MM.1S (cell line): ENCODE results near the gene OMG.

Experiments used
- EZH2 ChIP-seq: fragments of 300-600 bp; sonication (generic); optimal IDR thresholded peaks from 2 replicates; pipeline ENCODE3; 2017; ENCODE audit warnings: low read depth, mild to moderate bottlenecking, antibody characterized with exemption, low read length, mixed read lengths
- EZH2phosphoT487 ChIP-seq: fragments of 300-600 bp; sonication (generic); IDR thresholded peaks from 2 replicates; pipeline ENCODE4 v1.6.1; 2018; ENCODE audit warnings: antibody characterized with exemption, low read length
- TF ChIP-seq, protein P1 (sequence below): fragments of 300-600 bp; sonication (generic); IDR thresholded peaks from 2 replicates; pipeline ENCODE4 v1.5.1; 2016; ENCODE audit warnings: antibody characterized with exemption, low read length, mixed read lengths

DNA sequence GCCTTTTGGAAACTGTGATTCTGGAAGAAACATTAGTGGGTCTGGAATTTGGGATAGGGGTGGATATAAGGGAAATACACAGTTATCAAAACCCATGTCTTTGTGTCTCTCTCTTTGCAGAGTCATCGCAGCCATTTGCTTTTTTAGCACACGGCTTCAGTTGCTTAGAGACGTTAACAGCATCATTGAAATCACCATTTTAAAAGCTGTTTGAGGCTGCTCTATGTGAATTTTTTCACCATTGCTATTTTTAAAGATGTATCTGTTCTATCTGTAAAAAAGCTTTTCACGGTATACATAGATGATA, 47.3 kb downstream of the OMG start:
- TF ChIP-seq, protein P1, sequence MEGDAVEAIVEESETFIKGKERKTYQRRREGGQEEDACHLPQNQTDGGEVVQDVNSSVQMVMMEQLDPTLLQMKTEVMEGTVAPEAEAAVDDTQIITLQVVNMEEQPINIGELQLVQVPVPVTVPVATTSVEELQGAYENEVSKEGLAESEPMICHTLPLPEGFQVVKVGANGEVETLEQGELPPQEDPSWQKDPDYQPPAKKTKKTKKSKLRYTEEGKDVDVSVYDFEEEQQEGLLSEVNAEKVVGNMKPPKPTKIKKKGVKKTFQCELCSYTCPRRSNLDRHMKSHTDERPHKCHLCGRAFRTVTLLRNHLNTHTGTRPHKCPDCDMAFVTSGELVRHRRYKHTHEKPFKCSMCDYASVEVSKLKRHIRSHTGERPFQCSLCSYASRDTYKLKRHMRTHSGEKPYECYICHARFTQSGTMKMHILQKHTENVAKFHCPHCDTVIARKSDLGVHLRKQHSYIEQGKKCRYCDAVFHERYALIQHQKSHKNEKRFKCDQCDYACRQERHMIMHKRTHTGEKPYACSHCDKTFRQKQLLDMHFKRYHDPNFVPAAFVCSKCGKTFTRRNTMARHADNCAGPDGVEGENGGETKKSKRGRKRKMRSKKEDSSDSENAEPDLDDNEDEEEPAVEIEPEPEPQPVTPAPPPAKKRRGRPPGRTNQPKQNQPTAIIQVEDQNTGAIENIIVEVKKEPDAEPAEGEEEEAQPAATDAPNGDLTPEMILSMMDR = no peak
- no peak for TF ChIP-seq EZH2
- no peak for TF ChIP-seq EZH2phosphoT487
